Measurements from ENCODE around the gene TECTB.

- TF ChIP-seq CTCF (IDR thresholded peaks at IDR 0.05) (no peak), POLR2AphosphoS5 (IDR thresholded peaks at IDR 0.05) (no peak), EP300 (IDR thresholded peaks at IDR 0.05) (no peak), POLR2A (IDR thresholded peaks at IDR 0.05) (no peak)
These were observed 60.0 kb downstream of the TECTB start for GRCh38 chr10:112343056-112343806.
